Astrocyte (in vitro differentiated cells and primary cell): ENCODE results near the gene BCAS2.

Source experiments
- CTCF ChIP-seq: IDR thresholded peaks from 2 replicates; pipeline ENCODE4 v1.5.1; 2011; ENCODE audit warnings: low read depth, mild to moderate bottlenecking, inconsistent platforms, low read length, moderate library complexity; ENCODE audit not compliant: insufficient read depth
- EZH2 ChIP-seq: IDR thresholded peaks from 2 replicates; pipeline ENCODE4 v1.6.1; 2012; ENCODE audit warnings: mild to moderate bottlenecking, low read length, inconsistent platforms; ENCODE audit not compliant: insufficient read depth

GRCh38 chr1:114524944-114525343, 56.5 kb downstream of the BCAS2 start:
- TF ChIP-seq CTCF (no peak), EZH2 (no peak)
